Chondrocyte (in vitro differentiated cells): ENCODE measurements around the gene TTC29. TPM values are rescaled to one million over a fixed set of nuclear protein-coding genes. Genes with fewer than 3 reads are reported as not detected.

Source experiments
- DNase-seq: peaks from one replicate; pipeline ENCODE4 v3.0.0; 2021; ENCODE audit warnings: mixed read lengths, low spot score
- H3K27ac Mint-ChIP-seq: one replicate; pipeline ENCODE4 v1.8.0; 2021; ENCODE audit warnings: mild to moderate bottlenecking, moderate library complexity, mixed read lengths; ENCODE audit not compliant: unreplicated experiment
- H3K27me3 Mint-ChIP-seq: 2 replicates; pipeline ENCODE4 v1.8.0; 2021; ENCODE audit warnings: low read depth, mixed read lengths
- H3K36me3 Mint-ChIP-seq: 2 replicates; pipeline ENCODE4 v1.8.0; 2021; ENCODE audit warnings: low read depth, mixed read lengths
- H3K4me1 Mint-ChIP-seq: 2 replicates; pipeline ENCODE4 v1.8.0; 2021; ENCODE audit warnings: low read depth, mild to moderate bottlenecking, mixed read lengths
- H3K4me3 Mint-ChIP-seq: one replicate; pipeline ENCODE4 v1.8.0; 2021; ENCODE audit warnings: mild to moderate bottlenecking, moderate library complexity, mixed read lengths; ENCODE audit not compliant: unreplicated experiment
- H3K9me3 Mint-ChIP-seq: 2 replicates; pipeline ENCODE4 v1.8.0; 2021; ENCODE audit warnings: low read depth, mixed read lengths
- total RNA-seq: library from RNA; stranded (reverse); gene quantifications from 3 replicates; pipeline ENCODE4 v1.2.1, GENCODE V29; 2021
- TF ChIP-seq, protein P1 (sequence below): fragments of 200-600 bp; sonication (generic); IDR thresholded peaks from 2 replicates; pipeline ENCODE4 v1.5.0; 2021; ENCODE audit warnings: antibody characterized with exemption, mild to moderate bottlenecking, moderate library complexity

Gene TTC29
- total RNA-seq, 1 donor from 2014 or later = 0.20 TPM

DNA sequence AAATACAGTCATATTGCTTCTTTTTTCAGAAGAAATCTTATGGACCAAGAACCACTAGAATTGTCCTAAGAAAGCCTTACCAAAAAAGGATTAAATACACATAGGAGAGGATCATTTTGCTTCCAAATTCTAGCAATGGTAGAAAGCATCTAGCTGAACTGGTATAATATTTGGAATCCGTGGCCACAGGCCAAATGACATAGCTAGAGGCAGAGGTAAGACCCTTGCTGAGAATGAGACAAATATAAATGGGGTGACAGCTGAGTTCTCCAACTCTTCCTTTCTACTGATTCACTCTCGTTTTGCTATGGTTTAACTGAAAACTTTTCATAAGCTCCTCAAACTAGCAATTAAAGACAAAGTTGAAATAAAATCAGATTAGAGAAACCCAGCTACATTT lies 150.0 kb downstream of the TTC29 start:
- H3K36me3 Mint-ChIP-seq = no peaks in the 10 kb centered on the region
- TF ChIP-seq, protein P1, sequence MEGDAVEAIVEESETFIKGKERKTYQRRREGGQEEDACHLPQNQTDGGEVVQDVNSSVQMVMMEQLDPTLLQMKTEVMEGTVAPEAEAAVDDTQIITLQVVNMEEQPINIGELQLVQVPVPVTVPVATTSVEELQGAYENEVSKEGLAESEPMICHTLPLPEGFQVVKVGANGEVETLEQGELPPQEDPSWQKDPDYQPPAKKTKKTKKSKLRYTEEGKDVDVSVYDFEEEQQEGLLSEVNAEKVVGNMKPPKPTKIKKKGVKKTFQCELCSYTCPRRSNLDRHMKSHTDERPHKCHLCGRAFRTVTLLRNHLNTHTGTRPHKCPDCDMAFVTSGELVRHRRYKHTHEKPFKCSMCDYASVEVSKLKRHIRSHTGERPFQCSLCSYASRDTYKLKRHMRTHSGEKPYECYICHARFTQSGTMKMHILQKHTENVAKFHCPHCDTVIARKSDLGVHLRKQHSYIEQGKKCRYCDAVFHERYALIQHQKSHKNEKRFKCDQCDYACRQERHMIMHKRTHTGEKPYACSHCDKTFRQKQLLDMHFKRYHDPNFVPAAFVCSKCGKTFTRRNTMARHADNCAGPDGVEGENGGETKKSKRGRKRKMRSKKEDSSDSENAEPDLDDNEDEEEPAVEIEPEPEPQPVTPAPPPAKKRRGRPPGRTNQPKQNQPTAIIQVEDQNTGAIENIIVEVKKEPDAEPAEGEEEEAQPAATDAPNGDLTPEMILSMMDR = no peak
- no peaks in the 10 kb centered on the region for H3K9me3 Mint-ChIP-seq
- H3K4me1 Mint-ChIP-seq = no peaks in the 10 kb centered on the region
- peaks cover 13% of the 10 kb centered on the region for H3K27me3 Mint-ChIP-seq
- H3K27ac Mint-ChIP-seq = no peak overlapping the region
- no peak overlapping the region for H3K4me3 Mint-ChIP-seq
- no peak for DNase-seq

DNA sequence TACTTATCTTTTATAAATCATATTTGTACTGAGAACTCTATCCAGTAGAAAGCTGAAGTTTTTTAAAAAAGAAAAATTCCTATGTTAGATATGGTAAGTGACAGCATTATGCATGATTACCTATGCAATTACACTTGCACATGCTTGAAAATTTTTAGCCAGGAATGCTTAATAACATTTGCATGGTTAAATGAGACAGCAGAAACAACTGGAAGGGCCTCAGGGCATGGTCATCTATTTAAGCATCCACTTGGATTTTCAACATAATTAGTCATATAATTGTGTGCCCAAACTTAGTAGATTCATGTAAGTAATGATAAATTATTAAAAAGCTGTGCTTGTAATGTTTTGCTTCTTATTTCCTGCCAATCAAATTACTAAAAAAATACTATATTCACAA lies 151.9 kb downstream of the TTC29 start:
- no peak overlapping the region for H3K27ac Mint-ChIP-seq
- TF ChIP-seq, protein P1 = no peak
- H3K4me1 Mint-ChIP-seq = no peaks in the 10 kb centered on the region
- H3K27me3 Mint-ChIP-seq = peaks cover 12% of the 10 kb centered on the region
- H3K4me3 Mint-ChIP-seq = no peak overlapping the region
- DNase-seq = no peak
- H3K9me3 Mint-ChIP-seq = no peaks in the 10 kb centered on the region
- no peaks in the 10 kb centered on the region for H3K36me3 Mint-ChIP-seq

DNA sequence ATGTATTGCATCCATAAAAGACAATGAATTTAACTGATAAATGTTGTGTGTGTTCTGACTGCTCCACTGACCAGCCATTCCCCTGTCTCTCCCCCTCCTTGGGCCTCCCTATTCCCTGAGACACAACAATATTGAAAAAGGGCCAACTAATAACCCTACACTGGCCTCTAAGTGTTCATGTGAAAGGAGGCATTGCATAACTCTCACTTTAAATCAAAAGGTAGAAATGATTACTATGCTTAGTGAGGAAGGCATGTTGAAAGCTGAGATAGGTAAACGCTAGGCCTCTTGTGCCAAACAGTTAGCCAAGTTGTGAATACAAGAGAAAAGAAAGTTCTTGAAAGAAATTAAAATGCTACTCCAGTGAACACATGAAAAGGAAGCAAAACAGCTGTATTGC lies 154.2 kb downstream of the TTC29 start:
- Mint-ChIP-seq H3K9me3 (no peaks in the 10 kb centered on the region), H3K4me1 (no peaks in the 10 kb centered on the region), H3K27ac (no peak overlapping the region), H3K4me3 (no peak overlapping the region), H3K36me3 (no peaks in the 10 kb centered on the region), H3K27me3 (peaks cover 14% of the 10 kb centered on the region)
- no peak for DNase-seq
- TF ChIP-seq, protein P1 = no peak

DNA sequence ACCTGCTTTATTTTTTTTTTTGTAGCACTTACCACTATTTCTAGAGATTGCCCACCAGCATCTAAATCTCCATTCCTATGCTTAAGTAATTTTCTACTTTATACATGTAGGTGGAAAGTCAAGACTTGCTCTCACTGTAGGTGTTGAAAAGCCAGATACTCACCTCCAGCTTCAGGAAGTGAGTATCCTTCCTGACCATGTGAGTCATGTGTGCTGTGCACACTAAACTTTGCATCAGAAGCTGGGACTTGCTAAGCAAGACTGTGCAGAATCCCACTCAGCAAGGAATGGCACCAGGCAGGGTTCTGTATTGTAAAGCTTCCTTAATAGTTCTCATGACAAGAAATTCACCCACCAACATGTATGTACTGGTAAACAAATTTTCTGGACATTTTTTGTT lies 155.1 kb downstream of the TTC29 start:
- H3K4me3 Mint-ChIP-seq = no peak overlapping the region
- TF ChIP-seq, protein P1 = no peak
- DNase-seq = no peak

DNA sequence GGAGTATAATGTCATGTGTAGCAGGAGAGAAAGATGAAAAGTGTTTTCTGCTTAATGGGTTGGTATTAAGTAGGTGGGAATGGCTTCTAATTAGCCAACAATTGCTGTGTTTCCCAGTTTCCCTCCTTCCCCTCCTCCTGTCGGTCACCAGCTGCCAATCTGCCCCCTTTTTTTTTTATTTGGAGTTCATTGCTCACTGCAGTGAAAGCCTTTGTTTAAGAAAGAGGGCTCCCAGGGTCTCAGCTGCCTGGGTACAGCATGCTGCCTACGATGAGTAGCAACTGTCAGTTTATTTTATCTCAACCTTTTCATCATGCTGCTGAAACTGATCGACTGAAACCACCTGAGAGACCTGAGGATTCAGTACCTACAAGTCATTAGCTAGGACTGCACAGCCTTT lies 157.9 kb downstream of the TTC29 start:
- Mint-ChIP-seq H3K36me3 (no peaks in the 10 kb centered on the region), H3K27me3 (peaks cover 16% of the 10 kb centered on the region), H3K9me3 (no peaks in the 10 kb centered on the region), H3K4me3 (no peak overlapping the region), H3K27ac (no peak overlapping the region), H3K4me1 (no peaks in the 10 kb centered on the region)
- TF ChIP-seq, protein P1 = no peak
- DNase-seq = no peak

More for the DNA sequence above, 155.1 kb downstream of the TTC29 start:
- H3K27ac Mint-ChIP-seq = no peak overlapping the region
- peaks cover 16% of the 10 kb centered on the region for H3K27me3 Mint-ChIP-seq
- H3K36me3 Mint-ChIP-seq = no peaks in the 10 kb centered on the region
- no peaks in the 10 kb centered on the region for H3K4me1 Mint-ChIP-seq
- no peaks in the 10 kb centered on the region for H3K9me3 Mint-ChIP-seq
